ENCODE data around the gene ADAMTS17.

ADAMTS17 gene

DNA sequence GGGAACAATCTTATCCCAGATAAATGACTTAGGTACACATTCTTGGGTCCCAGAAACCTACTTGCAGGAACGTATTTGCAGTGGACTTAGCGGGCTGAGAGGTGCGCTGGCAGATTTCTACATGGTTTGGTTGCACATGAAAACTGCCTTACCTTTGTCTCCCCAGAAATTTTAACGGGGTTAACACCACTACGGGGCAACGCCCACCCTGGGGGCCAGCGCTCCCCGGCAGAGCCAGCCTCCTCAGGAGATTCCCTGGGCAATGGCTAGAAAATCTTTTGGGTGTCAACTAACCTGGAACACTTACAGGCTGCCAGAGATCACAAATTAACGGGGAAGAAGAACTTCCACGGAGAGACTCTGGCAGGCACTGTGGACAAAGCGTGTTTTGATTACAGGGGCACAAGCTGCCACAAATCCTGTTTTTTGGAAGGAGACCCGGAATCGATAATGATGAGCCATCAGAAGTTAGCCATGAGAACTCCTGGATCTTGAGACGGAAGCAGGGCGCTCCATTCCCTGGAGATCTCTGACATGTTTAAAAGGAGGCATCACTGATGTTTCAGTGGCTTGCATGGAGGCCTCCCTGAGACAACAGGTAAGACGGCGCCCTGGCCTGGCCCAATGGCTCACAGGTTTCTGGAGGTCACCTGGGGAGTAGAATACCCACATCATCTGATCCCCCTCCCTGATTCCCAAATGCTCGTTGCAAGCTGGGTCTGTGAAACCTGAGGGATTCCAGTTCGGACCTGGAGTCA lies 288.9 kb downstream of the ADAMTS17 start:
- TF ChIP-seq POLR2A (IDR thresholded peaks at IDR 0.05; ENCODE audit: extremely low read depth, insufficient read length) (no peak), MYC (IDR thresholded peaks at IDR 0.05; ENCODE audit: low read depth, low read length) (no peak)
- TF ChIP-seq, protein P1, sequence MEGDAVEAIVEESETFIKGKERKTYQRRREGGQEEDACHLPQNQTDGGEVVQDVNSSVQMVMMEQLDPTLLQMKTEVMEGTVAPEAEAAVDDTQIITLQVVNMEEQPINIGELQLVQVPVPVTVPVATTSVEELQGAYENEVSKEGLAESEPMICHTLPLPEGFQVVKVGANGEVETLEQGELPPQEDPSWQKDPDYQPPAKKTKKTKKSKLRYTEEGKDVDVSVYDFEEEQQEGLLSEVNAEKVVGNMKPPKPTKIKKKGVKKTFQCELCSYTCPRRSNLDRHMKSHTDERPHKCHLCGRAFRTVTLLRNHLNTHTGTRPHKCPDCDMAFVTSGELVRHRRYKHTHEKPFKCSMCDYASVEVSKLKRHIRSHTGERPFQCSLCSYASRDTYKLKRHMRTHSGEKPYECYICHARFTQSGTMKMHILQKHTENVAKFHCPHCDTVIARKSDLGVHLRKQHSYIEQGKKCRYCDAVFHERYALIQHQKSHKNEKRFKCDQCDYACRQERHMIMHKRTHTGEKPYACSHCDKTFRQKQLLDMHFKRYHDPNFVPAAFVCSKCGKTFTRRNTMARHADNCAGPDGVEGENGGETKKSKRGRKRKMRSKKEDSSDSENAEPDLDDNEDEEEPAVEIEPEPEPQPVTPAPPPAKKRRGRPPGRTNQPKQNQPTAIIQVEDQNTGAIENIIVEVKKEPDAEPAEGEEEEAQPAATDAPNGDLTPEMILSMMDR (IDR thresholded peaks at IDR 0.05; ENCODE audit: low read depth, low read length), result no peak
- TF ChIP-seq, protein P2, sequence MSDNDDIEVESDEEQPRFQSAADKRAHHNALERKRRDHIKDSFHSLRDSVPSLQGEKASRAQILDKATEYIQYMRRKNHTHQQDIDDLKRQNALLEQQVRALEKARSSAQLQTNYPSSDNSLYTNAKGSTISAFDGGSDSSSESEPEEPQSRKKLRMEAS (IDR thresholded peaks at IDR 0.05; ENCODE audit: low read depth, low read length), result no peak
- H3K4me3 ChIP-seq (ENCODE audit: low read depth, low read length), result no peak overlapping the region
- DNase-seq (ENCODE audit: low read depth), result no peak

DNA sequence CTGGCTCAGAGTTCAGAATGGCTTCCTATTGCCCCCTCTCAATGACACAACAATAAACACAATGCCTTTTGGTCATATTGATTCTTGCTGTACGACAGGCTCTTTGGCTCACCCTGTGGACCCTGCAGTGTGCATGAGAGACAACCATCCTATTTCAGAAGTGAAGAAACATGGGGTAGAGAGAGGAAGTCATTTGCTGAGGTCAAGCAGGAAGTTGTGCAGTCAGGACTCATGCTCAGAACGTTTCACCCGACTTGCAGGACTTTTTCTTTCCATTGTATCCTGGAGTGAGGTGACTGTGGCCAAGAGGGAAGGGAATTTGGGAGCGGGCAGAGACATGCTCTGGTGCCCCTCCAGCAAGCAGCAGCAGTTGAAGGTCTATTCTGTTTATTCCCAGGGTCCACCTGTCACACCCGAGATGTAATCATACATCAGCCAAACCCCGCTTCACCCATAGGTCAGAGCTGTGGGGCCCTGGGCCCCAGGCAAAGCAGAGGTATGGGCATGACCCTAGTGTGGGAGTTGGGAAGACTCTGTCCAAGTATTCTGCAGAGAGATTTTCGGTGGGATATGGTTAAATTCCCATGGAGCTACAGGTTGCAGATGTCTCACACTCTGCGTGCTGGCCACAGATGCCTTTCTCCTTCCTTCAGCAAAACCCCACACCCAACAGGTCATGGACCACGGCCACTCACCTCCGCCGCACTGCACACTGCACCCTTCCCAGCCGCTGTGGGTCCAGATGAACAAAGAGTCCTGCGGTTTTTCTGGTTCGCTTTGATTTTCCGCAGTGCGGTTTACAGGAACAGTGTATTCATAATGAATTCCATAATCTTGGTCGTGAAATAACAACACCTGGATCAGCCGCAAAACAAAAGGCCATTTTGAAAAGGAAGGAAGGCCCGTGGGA lies 290.6 kb downstream of the ADAMTS17 start:
- no peak overlapping the region for H3K4me3 ChIP-seq (ENCODE audit: low read depth, low read length)
- TF ChIP-seq POLR2A (IDR thresholded peaks at IDR 0.05; ENCODE audit: extremely low read depth, insufficient read length) (no peak), MYC (IDR thresholded peaks at IDR 0.05; ENCODE audit: low read depth, low read length) (no peak)
- TF ChIP-seq, protein P2 (IDR thresholded peaks at IDR 0.05; ENCODE audit: low read depth, low read length), result 0 out of 2 replicates have a peak, but pooled peaks have one; percentile 9
- TF ChIP-seq, protein P1 (IDR thresholded peaks at IDR 0.05; ENCODE audit: low read depth, low read length), result no peak
- peak; percentile 55 for DNase-seq (ENCODE audit: low read depth)

DNA sequence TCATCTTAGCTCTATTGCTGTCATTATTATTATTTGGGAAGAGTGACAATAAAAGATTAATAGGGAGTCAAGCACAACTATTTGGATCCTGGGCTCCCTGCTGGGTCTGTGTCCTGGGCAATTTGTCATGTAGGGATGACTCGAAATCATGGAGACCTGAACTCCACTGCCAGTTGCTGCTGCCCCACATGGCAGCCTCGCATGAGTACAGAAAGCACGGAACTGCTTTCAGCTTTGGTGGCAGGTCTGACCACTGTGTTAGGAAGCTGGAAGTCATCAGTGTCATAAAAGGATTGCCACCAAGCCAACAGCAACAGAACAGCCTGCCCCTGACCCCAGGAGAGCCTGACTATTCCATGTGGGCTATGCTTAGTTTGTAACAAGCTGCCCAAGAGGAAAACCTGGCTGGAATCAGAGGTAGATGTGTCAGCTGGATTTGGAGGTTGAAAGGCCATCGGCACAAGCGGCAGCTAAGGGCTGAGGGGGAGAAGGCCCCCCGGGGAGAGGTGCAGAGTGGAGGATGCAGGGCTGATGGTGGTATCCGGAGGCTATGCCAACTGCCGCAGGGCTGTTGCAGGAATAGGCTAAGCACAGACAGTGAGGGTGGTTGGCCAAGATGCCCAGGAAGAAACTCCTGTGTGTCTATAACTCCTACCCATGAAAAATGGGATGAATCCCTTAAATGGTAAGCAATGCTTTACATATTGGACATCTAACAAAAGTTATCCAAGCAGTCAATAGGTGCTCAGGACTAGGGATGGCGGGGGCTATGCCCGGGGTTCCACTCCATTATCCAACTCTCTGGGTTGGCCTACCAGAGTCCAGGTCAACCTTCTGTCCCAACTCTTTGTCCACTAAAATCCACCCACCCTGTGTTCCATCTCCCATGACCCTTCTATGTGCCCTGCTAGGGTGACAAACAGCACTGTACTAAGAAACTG lies 291.6 kb downstream of the ADAMTS17 start:
- no peak for TF ChIP-seq MYC (IDR thresholded peaks at IDR 0.05; ENCODE audit: low read depth, low read length)
- H3K4me3 ChIP-seq (ENCODE audit: low read depth, low read length), result no peak overlapping the region
- DNase-seq (ENCODE audit: low read depth), result no peak

DNA sequence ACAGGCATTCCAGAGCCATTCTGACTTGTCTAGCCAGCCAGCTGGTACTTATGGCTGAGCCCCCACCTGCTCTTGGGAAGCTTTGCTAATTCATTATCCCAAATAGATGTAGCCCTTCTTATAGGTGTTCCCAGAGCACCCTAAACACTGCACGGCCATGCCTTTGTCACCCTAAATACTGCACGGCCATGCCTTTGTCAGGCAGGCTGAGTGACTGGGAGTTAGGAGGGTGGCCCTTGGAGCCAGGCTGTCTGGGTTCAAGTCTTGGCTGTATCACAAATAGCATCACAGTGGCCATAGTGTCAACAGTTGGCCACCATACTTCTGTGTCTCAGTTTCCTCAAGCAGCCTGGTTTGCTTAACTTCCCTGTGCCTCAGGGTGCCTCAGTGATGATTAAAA lies 292.3 kb downstream of the ADAMTS17 start:
- TF ChIP-seq POLR2A (IDR thresholded peaks at IDR 0.05; ENCODE audit: extremely low read depth, insufficient read length) (no peak), MYC (IDR thresholded peaks at IDR 0.05; ENCODE audit: low read depth, low read length) (no peak)
- TF ChIP-seq, protein P2 (IDR thresholded peaks at IDR 0.05; ENCODE audit: low read depth, low read length), result no peak
- TF ChIP-seq, protein P1 (IDR thresholded peaks at IDR 0.05; ENCODE audit: low read depth, low read length), result no peak
- no peak for DNase-seq (ENCODE audit: low read depth)

DNA sequence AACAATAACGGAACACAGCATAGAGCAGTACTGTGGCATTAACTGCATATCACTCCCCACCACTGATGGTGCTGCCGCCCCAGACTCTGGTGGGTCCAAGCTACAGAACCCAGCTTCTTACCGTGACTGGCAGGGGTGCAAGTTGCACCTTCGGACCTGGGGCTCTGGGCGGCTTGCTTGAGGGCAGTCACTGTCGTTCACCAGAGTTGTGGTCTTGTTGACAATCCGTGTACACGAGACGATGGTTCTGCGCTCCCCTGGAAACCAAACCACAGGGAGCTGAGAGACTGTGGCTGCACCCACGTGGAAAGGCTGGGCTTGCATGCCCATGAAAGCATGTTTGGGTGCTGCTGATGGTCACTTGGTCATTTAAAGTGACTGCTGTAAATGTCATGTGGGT lies 293.0 kb downstream of the ADAMTS17 start:
- no peak for DNase-seq (ENCODE audit: low read depth)
- no peak for TF ChIP-seq MYC (IDR thresholded peaks at IDR 0.05; ENCODE audit: low read depth, low read length)
- TF ChIP-seq, protein P1 (IDR thresholded peaks at IDR 0.05; ENCODE audit: low read depth, low read length), result no peak
- TF ChIP-seq, protein P2 (IDR thresholded peaks at IDR 0.05; ENCODE audit: low read depth, low read length), result no peak
- TF ChIP-seq POLR2A (IDR thresholded peaks at IDR 0.05; ENCODE audit: extremely low read depth, insufficient read length), result no peak

More for the DNA sequence above, 292.3 kb downstream of the ADAMTS17 start:
- no peak overlapping the region for H3K4me3 ChIP-seq (ENCODE audit: low read depth, low read length)

More for the DNA sequence above, 293.0 kb downstream of the ADAMTS17 start:
- H3K4me3 ChIP-seq (ENCODE audit: low read depth, low read length), result no peak overlapping the region
